Right lobe of liver (tissue), 6 donors: ENCODE measurements around the gene CNGB1. TPM values are rescaled to one million over a fixed set of nuclear protein-coding genes. Genes with fewer than 3 reads are reported as not detected.

Experiments
- ATAC-seq, 4 donors: fragments of 200-7000 bp; cut with Tn5 transposase; one replicate each; pipeline ENCODE4 v1.9.1; 2020; ENCODE audit warnings: mild to moderate bottlenecking in 4 of 4, moderate library complexity in 4 of 4
- DNase-seq, 3 donors: peaks; one replicate each; pipeline ENCODE4 v3.0.0-alpha.2; 2020
- H3K27ac ChIP-seq, 3 donors: fragments of 200-600 bp; one replicate each; pipeline ENCODE4 v1.8.0; 2022
- H3K27me3 ChIP-seq, 2 donors: fragments of 200-600 bp; one replicate each; pipeline ENCODE4 v1.8.0; 2022
- H3K36me3 ChIP-seq, 4 donors: fragments of 200-600 bp; sonication (generic) in 1 of 4; one replicate each; pipeline versions ENCODE4 v1.5.1 to v1.8.0; 2017 to 2022; ENCODE audit warnings: control low read depth in 1 of 4
- H3K4me1 ChIP-seq, 4 donors: fragments of 200-600 bp; sonication (generic) in 1 of 4; one replicate each; pipeline versions ENCODE4 v1.5.1 to v1.8.0; 2017 to 2022; ENCODE audit warnings: control low read depth in 1 of 4
- H3K4me3 ChIP-seq, 3 donors: fragments of 200-600 bp; one replicate each; pipeline ENCODE4 v1.8.0; 2022
- H3K9me3 ChIP-seq, 4 donors: fragments of 200-600 bp; sonication (generic) in 1 of 4; one replicate each; pipeline versions ENCODE4 v1.5.1 to v1.8.0; 2017 to 2022; ENCODE audit warnings: control low read depth in 1 of 4
- CTCF ChIP-seq, 4 donors: fragments of 200-600 bp in 3 of 4; fragments of 450-650 bp in 1 of 4; IDR thresholded peaks; one replicate each; pipeline versions ENCODE4 v1.5.1 to v1.8.0; 2016 to 2022; ENCODE audit warnings: antibody characterized with exemption in 4 of 4, mild to moderate bottlenecking in 2 of 4
- POLR2A ChIP-seq: fragments of 450-650 bp; IDR thresholded peaks from one replicate; pipeline ENCODE4 v1.6.1; 2017; ENCODE audit warnings: antibody characterized with exemption, mild to moderate bottlenecking
- WGBS: methylation state at CpG from one replicate; pipeline ENCODE4 v1.1.6; 2018; ENCODE audit warnings: low coverage, low lambda C conversion rate; ENCODE audit not compliant: insufficient coverage; ENCODE audit errors: missing lambda C conversion rate; 5-methylcytosine and 5-hydroxymethylcytosine counted together
- intact Hi-C, 2 donors: fragments of 100-400 bp; cut with DNase I; formaldehyde crosslinking; loops; one replicate each; pipeline versions ENCODE4 v1.11.2 to v1.14.1; 2022
- total RNA-seq, 6 experiments: library from RNA; depleted of rRNA in 2 of 6; stranded (reverse); fragments of >200 nt in 2 of 6; fragmentation: NEBNext Ultra II Directional in 3 of 6; extraction: Animal tissue kit (Norgen Biotek cat#: 25700) in 3 of 6; gene quantifications; one replicate each; pipeline versions ENCODE4 v1.1.0 to v1.2.4, GENCODE V29; 2016 to 2023
- donor health status: DM: no; HTN: yes; CAD: no.
- donor health status: DM: no; HTN: no; CAD: no.
- donor health status: DM: no; HTN: no; CAD: no.
- donor health status: DM: no; HTN: yes; CAD: no.
- donor health status: DM: no; HTN: yes; CAD: no.

CNGB1 gene
- total RNA-seq, 6 experiments from 2014 or later = not detected

DNA sequence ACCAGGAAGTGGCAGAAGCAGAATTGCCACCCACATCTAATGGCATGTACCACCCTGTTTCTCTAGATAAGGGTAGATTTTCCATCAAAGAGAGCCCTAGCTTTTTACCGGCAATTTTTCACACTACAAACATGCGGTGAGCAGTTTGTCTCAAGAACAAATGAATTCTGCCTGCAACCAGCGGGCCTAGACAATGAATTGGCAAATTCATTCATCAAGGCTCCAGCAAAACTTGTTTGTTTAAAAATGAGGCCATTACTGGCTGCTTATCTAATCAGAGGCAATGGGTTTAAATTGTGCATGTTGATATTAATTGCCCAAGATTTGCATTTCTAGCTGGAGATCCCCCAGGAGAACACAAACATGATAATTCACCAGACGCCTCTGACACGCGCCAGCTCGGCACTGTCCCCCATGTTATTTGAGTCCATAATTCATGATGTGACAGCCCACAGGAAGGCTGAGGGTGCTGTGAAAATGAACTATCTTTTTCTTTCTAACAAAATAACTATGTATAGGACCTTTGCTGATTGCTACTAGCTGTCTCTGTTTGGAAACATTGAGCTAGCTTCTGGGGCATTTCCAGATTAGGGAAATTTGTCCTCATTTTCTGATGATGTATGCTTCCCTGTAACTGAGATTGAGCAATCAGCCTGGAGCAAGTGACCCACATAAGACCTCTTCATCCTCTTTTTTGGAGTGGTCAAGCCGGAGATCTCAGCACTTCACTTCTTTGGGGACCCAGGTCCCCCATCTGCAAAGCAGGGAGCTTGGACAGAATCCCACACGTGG, 80.8 kb downstream of the CNGB1 start:
- TF ChIP-seq CTCF (IDR thresholded peaks at IDR 0.05) (no peak), POLR2A (peak; percentile 3)
- Histone ChIP-seq H3K4me3 (no peak overlapping the region), H3K27ac (peak overlapping the region; percentile 63 to 96 (median 87)), H3K36me3 (no peaks in the 10 kb centered on the region), H3K9me3 (no peaks in the 10 kb centered on the region), H3K4me1 (peaks cover 0 to 57% (median 35%) of the 10 kb centered on the region in 4 donors), H3K27me3 (no peaks in the 10 kb centered on the region)
- ATAC-seq (peak; percentile 36 to 50 (median 44)), DNase-seq (no peak)
- intact Hi-C loops = no loop called here
- WGBS = 16% methylated on average over 9 of the region's 9 CpGs

DNA sequence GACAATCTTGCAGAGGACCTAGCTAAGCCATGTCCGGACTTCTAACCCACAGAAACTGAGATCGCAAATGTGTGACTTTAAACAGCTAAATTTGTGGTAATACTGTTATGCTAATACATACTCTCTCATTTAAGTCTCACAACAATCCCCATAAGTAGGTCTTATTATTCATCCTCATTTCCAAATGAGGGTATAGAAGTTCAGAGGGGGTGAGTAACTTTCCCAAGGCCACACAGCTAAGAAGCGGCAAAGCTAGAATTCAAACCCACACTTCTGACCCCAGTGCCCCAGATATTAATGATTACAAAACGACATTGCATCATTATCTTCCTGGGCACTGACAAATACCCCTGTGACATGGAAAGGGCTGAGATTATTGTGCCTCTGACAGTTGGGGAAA, 81.4 kb downstream of the CNGB1 start:
- 15% methylated on average over 2 of the region's 4 CpGs for WGBS
- peak overlapping the region; percentile 63 to 96 (median 87) for H3K27ac ChIP-seq

GRCh38 chr16:57889111-57889510, 81.8 kb downstream of the CNGB1 start:
- DNase-seq = no peak
- intact Hi-C loops = no loop called here
- H3K27ac ChIP-seq = peak overlapping the region in 1 of 3 donors; percentile 96
- H3K4me1 ChIP-seq = peaks cover 0 to 48% (median 31%) of the 10 kb centered on the region in 4 donors
- 85% methylated on average over 3 of the region's 4 CpGs for WGBS
- no peaks in the 10 kb centered on the region for H3K27me3 ChIP-seq
- H3K9me3 ChIP-seq = no peaks in the 10 kb centered on the region
- no peak overlapping the region for H3K4me3 ChIP-seq
- TF ChIP-seq POLR2A (no peak), CTCF (IDR thresholded peaks at IDR 0.05) (no peak)
- no peaks in the 10 kb centered on the region for H3K36me3 ChIP-seq
- no peak for ATAC-seq

More for the DNA sequence above, 81.4 kb downstream of the CNGB1 start:
- no peaks in the 10 kb centered on the region for H3K27me3 ChIP-seq
- TF ChIP-seq POLR2A (peak; percentile 35), CTCF (IDR thresholded peaks at IDR 0.05) (no peak)
- no peaks in the 10 kb centered on the region for H3K36me3 ChIP-seq
- H3K4me3 ChIP-seq = no peak overlapping the region
- H3K9me3 ChIP-seq = no peaks in the 10 kb centered on the region
- DNase-seq (no peak), ATAC-seq (peak; percentile 6 to 53 (median 30))
- peaks cover 0 to 52% (median 33%) of the 10 kb centered on the region in 4 donors for H3K4me1 ChIP-seq
- intact Hi-C loops = no loop called here

DNA sequence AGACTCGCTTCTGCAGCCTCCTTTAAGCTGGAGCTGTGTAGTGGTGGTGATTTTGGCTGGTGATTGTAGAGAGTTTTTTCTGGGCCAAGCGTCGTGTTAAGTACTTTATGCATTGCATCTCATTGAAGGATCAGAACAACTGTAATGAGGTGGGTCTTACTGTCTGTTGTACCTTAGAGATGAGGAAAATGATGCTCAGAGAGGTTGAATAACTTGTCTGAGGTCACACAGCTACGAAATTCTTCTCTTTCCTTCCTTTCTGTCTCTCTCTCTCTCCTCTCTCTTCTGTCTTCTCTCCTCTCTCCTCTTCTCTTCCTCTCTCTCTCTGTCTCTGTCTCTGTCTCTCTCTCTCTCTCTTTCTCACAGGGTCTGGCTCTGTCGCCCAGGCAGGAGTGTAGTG, 82.8 kb downstream of the CNGB1 start:
- peaks cover 0 to 40% (median 26%) of the 10 kb centered on the region in 4 donors for H3K4me1 ChIP-seq
- H3K27me3 ChIP-seq = no peaks in the 10 kb centered on the region
- H3K9me3 ChIP-seq = no peaks in the 10 kb centered on the region
- no peak for DNase-seq
- intact Hi-C loops = no loop called here
- no peak overlapping the region for H3K27ac ChIP-seq
- 100% methylated on average over 3 of the region's 5 CpGs for WGBS
- H3K36me3 ChIP-seq = no peaks in the 10 kb centered on the region
- H3K4me3 ChIP-seq = no peak overlapping the region
- no peak for ATAC-seq
- no peak for TF ChIP-seq CTCF (IDR thresholded peaks at IDR 0.05)
- no peak for TF ChIP-seq POLR2A
